Measurements from ENCODE around the gene ZFP92.

Gene ZFP92

DNA sequence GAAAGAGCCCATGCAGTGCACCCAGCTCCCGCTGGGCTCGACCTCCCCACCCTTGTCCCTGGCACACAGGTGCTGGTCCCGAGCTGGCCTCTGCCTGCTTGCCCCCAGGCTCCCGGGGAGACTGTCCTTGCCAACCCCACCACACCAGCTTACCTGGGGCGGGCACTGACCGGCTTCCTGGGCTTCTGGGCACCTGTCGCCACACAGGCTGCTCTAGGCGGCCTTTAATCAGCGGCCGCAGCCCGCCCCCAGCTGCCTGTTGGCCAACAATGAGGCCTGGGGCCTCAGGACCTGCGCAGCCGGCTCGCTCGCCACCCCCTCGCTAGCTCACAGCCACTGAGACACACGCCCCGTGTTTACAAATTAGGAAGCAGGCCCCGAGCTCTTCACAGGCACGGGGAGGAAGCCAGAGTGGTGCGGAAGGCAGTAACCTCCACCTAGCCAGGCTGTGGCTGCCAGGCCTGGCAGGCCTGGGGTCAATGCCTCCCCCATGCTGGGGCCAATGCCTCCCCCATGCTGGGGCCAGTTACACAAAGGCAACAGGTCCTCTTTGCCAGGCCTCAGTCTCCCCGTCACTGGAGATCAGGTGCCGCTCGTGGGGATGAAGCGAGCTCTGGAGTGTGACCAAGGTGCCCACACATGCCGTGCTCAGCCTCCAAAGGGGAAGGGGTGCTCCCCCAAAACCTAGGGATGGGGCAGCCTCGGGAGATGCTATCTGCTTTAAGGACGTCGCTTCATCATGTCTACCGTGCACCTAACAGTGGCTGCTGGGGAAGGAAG lies 34.8 kb downstream of the ZFP92 start, which contains the start of gene TREX2:
TSS of gene TREX2 (minus strand) at position 201 of the 780 bp plus-strand sequence. CDS start 626 bp downstream, outside the sequence.
- TF ChIP-seq, protein P1, sequence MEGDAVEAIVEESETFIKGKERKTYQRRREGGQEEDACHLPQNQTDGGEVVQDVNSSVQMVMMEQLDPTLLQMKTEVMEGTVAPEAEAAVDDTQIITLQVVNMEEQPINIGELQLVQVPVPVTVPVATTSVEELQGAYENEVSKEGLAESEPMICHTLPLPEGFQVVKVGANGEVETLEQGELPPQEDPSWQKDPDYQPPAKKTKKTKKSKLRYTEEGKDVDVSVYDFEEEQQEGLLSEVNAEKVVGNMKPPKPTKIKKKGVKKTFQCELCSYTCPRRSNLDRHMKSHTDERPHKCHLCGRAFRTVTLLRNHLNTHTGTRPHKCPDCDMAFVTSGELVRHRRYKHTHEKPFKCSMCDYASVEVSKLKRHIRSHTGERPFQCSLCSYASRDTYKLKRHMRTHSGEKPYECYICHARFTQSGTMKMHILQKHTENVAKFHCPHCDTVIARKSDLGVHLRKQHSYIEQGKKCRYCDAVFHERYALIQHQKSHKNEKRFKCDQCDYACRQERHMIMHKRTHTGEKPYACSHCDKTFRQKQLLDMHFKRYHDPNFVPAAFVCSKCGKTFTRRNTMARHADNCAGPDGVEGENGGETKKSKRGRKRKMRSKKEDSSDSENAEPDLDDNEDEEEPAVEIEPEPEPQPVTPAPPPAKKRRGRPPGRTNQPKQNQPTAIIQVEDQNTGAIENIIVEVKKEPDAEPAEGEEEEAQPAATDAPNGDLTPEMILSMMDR (IDR thresholded peaks at IDR 0.05; ENCODE audit: poor library complexity, severe bottlenecking), result no peak
- no peak within 1 kb of the TSS for H3K4me3 ChIP-seq (ENCODE audit: severe bottlenecking)
- ATAC-seq (ENCODE audit: low read depth), result no peak
- DNase-seq (ENCODE audit: low spot score), result no peak
- H3K27me3 ChIP-seq (ENCODE audit: insufficient read depth, poor library complexity, severe bottlenecking), result no peaks in the 10 kb centered on the region
- H3K9me3 ChIP-seq (ENCODE audit: severe bottlenecking), result no peaks in the 10 kb centered on the region
- no peaks in the 10 kb centered on the region for H3K36me3 ChIP-seq (ENCODE audit: low read depth)
- peaks cover 12% of the 10 kb centered on the region for H3K4me1 ChIP-seq (ENCODE audit: insufficient read depth, poor library complexity, severe bottlenecking)
- no peak within 1 kb of the TSS for H3K27ac ChIP-seq (ENCODE audit: poor library complexity, severe bottlenecking)

DNA sequence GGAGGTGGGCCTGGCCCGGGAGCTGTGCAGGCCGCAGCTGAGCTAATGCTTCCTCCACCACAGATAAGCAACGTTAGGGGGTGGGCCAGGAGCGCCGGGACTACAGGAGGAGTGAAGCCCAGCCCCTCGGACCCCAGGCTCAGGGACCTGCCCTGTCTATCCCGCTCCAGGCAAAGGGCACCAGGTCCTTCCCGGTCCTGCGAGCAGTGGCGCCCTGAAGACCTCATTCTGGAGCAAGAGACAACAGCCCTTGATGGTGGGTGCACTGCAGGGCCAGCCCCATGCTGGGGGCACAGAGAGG lies 35.3 kb downstream of the ZFP92 start:
- Histone ChIP-seq H3K4me1 (ENCODE audit: insufficient read depth, poor library complexity, severe bottlenecking) (peaks cover 7% of the 10 kb centered on the region), H3K27me3 (ENCODE audit: insufficient read depth, poor library complexity, severe bottlenecking) (no peaks in the 10 kb centered on the region), H3K9me3 (ENCODE audit: severe bottlenecking) (no peaks in the 10 kb centered on the region), H3K27ac (ENCODE audit: poor library complexity, severe bottlenecking) (no peak overlapping the region), H3K36me3 (ENCODE audit: low read depth) (no peaks in the 10 kb centered on the region), H3K4me3 (ENCODE audit: severe bottlenecking) (no peak overlapping the region)
- DNase-seq (ENCODE audit: low spot score), result no peak
- ATAC-seq (ENCODE audit: low read depth), result no peak
- TF ChIP-seq, protein P1 (IDR thresholded peaks at IDR 0.05; ENCODE audit: poor library complexity, severe bottlenecking), result no peak

DNA sequence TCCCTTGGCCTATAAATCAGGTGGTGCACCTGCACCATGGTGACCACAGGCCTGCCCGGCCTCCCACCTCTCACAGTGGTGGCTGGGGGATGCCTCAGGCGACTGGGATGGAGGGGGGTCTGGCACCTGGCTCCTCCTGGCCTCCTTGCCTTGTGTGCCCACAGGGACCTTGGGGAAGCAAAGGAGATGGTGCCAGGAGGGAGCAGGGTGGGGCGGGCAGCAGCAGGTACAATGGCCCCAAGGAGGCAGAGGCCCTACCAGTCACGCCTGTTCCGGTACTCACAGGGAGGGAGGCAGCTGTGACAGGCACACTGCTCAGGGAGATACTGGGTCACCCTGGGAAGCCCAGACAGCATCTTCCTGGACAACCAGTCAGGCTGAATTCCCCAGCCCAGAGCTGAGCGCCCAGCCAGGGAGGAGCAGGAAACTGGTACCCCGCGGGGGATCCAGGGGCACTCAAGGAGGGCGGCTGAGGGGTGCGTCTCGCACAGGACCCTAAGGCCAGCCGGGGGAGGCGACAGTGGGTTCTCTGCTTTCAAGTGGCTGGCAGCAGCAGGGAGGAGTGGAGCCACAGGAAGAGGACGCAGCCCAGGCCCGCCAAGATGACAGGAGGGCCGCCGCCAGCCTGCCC lies 35.8 kb downstream of the ZFP92 start:
- H3K9me3 ChIP-seq (ENCODE audit: severe bottlenecking), result no peaks in the 10 kb centered on the region
- H3K4me3 ChIP-seq (ENCODE audit: severe bottlenecking), result no peak overlapping the region
- H3K36me3 ChIP-seq (ENCODE audit: low read depth), result no peaks in the 10 kb centered on the region
- TF ChIP-seq, protein P1 (IDR thresholded peaks at IDR 0.05; ENCODE audit: poor library complexity, severe bottlenecking), result no peak
- peaks cover 2% of the 10 kb centered on the region for H3K4me1 ChIP-seq (ENCODE audit: insufficient read depth, poor library complexity, severe bottlenecking)
- no peak overlapping the region for H3K27ac ChIP-seq (ENCODE audit: poor library complexity, severe bottlenecking)
- no peaks in the 10 kb centered on the region for H3K27me3 ChIP-seq (ENCODE audit: insufficient read depth, poor library complexity, severe bottlenecking)
- DNase-seq (ENCODE audit: low spot score) (no peak), ATAC-seq (ENCODE audit: low read depth) (no peak)

DNA sequence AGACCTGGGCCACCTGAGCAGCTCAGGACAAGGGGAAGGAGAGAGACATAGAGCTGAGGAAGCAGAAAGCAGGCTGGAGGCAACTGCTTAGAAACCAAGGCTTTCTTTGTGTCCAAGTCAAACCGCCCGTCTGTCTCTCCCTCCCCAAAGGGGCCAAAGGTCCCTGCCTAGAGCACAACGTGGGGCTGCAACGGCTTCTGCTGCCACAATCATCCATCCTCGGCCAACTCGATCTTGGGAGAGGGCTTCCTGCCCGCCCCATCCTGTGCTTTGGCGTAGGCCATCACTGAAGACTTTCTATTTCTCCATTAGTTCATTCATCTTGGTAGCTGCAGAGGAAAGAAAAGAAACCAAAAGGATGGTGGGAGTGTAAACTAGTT lies 36.3 kb downstream of the ZFP92 start:
- Histone ChIP-seq H3K36me3 (ENCODE audit: low read depth) (no peaks in the 10 kb centered on the region), H3K27me3 (ENCODE audit: insufficient read depth, poor library complexity, severe bottlenecking) (no peaks in the 10 kb centered on the region), H3K4me3 (ENCODE audit: severe bottlenecking) (no peak overlapping the region), H3K9me3 (ENCODE audit: severe bottlenecking) (no peaks in the 10 kb centered on the region), H3K4me1 (ENCODE audit: insufficient read depth, poor library complexity, severe bottlenecking) (no peaks in the 10 kb centered on the region), H3K27ac (ENCODE audit: poor library complexity, severe bottlenecking) (no peak overlapping the region)
- DNase-seq (ENCODE audit: low spot score) (no peak), ATAC-seq (ENCODE audit: low read depth) (no peak)
- TF ChIP-seq, protein P1 (IDR thresholded peaks at IDR 0.05; ENCODE audit: poor library complexity, severe bottlenecking), result no peak
